ENCODE measurements around the gene BIN1. TPM values are rescaled to one million over a fixed set of nuclear protein-coding genes. Genes with fewer than 3 reads are reported as not detected.
"Not testable (repeated sequence)": the region's sequence is repeated elsewhere in the genome, so short reads cannot be mapped to it uniquely, and the experiment has no call there.

Gene BIN1
- total RNA-seq, 6 experiments from 2014 or later = 22.6 to 26.1 (median 23.5) TPM

DNA sequence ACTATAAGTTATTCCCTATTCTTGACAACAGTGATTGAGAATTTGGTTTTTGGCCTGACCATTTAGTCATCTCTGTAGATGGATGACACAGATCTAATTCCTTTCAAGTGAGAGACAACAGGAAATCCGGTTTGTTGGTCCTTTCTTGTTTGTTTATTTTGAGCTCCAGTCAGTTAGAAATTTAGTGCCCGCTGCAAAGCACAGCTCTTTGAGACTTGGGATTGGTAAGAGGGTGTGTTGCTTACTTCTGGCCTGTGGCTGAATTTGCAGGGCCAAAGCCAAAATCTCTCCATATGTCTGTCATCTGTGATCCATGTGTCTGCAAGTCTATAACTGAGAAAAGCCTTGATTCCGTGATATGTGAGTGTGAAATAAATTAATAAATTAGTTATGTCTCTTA, 74.3 kb downstream of the BIN1 start:
- H3K27me3 Mint-ChIP-seq (ENCODE audit: insufficient read depth) = peaks cover 3% of the 10 kb centered on the region; the same call in 1 of the 2 replicates
- H3K9me3 Mint-ChIP-seq = no peaks in the 10 kb centered on the region
- H3K4me3 Mint-ChIP-seq = no peak overlapping the region
- no peaks in the 10 kb centered on the region for H3K36me3 Mint-ChIP-seq (ENCODE audit: low read depth)
- peaks cover 13% of the 10 kb centered on the region for H3K4me1 Mint-ChIP-seq (ENCODE audit: low read depth)
- peak overlapping the region; percentile 30; the same call in 1 of the 2 replicates for H3K27ac Mint-ChIP-seq
- DNase-seq = peak; percentile 44
- TF ChIP-seq, protein P1, sequence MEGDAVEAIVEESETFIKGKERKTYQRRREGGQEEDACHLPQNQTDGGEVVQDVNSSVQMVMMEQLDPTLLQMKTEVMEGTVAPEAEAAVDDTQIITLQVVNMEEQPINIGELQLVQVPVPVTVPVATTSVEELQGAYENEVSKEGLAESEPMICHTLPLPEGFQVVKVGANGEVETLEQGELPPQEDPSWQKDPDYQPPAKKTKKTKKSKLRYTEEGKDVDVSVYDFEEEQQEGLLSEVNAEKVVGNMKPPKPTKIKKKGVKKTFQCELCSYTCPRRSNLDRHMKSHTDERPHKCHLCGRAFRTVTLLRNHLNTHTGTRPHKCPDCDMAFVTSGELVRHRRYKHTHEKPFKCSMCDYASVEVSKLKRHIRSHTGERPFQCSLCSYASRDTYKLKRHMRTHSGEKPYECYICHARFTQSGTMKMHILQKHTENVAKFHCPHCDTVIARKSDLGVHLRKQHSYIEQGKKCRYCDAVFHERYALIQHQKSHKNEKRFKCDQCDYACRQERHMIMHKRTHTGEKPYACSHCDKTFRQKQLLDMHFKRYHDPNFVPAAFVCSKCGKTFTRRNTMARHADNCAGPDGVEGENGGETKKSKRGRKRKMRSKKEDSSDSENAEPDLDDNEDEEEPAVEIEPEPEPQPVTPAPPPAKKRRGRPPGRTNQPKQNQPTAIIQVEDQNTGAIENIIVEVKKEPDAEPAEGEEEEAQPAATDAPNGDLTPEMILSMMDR (IDR thresholded peaks at IDR 0.05) = no peak

DNA sequence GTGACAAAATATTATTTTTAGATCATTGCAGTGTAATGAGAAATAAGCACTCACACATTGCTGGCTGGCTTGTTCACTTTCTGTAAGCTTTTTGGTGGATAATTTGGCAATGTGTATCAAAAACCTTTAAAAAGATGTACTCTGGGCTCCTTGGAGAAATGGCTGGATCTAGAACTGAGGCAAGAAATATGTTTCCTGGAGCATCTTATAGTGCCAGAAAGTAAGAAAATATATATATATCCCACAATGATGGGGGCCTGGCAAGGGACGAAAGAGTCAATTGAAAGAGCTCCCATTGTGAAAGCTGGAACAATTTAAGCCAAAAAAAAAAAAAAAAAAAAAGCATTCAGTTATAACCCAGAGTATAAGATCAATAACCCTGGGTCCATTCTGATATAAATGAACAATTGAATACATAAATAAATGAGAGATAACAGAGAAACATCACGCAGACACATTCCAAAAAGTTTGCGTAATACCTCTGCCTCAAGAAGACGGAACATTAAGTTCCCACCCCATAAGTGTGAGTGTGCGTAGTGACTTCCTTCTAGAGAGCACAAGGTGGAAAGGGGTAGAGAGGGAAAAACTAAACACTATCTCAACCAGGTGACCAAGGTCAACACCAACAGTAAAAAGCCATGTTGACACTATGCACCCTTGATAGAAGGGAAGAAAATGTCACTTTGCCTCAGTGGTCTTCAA, 77.5 kb downstream of the BIN1 start:
- Mint-ChIP-seq H3K27me3 (ENCODE audit: insufficient read depth) (peaks cover 14% of the 10 kb centered on the region), H3K4me3 (no peak overlapping the region), H3K4me1 (ENCODE audit: low read depth) (peaks cover 24% of the 10 kb centered on the region), H3K36me3 (ENCODE audit: low read depth) (no peaks in the 10 kb centered on the region), H3K27ac (no peak overlapping the region), H3K9me3 (no peaks in the 10 kb centered on the region)
- no peak for DNase-seq
- TF ChIP-seq, protein P1 (IDR thresholded peaks at IDR 0.05) = no peak

DNA sequence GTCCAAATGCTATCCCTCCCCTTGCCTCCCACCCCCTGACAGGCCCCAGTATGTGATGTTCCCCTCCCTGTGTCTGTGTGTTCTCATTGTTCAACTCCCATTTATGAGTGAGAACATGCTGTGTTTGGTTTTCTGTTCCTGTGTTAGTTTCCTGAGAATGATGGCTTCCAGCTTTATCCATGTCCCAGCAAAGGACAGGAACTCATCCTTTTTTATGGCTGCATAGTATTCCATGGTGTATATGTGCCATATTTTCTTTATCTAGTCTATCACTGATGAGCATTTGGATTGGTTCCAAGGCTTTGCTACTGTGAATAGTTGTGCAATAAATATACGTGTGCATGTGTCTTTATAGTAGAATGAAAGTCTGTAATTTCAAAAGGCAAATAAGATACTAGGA, 78.2 kb downstream of the BIN1 start:
- not testable (repeated sequence) for DNase-seq

DNA sequence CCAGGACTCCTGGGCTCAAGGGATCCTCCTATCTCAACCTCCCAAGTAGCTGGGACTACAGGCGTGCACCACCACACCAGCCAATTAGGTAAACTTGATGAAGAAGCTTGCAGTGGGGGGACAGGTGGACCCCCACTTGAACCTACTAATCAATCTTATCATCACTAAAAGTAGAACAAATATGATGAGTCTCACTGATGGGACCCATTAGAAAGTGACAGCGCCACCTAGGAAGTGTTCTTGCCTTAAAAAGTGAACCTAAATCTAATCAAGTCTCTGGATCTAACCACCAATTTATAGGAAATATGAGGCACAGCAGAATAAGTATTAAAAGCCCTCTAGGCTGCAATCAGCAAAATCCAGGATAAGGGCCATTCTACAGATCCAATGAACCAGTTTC, 79.2 kb downstream of the BIN1 start:
- Mint-ChIP-seq H3K4me1 (ENCODE audit: low read depth) (peaks cover 24% of the 10 kb centered on the region), H3K9me3 (no peaks in the 10 kb centered on the region), H3K27me3 (ENCODE audit: insufficient read depth) (peaks cover 21% of the 10 kb centered on the region), H3K27ac (no peak overlapping the region), H3K36me3 (ENCODE audit: low read depth) (no peaks in the 10 kb centered on the region), H3K4me3 (no peak overlapping the region)
- no peak for DNase-seq
- TF ChIP-seq, protein P1 (IDR thresholded peaks at IDR 0.05) = peak; percentile 62

More for the DNA sequence above, 78.2 kb downstream of the BIN1 start:
- H3K4me3 Mint-ChIP-seq; H3K36me3 Mint-ChIP-seq (ENCODE audit: low read depth); H3K27ac Mint-ChIP-seq; H3K9me3 Mint-ChIP-seq: not testable (repeated sequence)
- Mint-ChIP-seq H3K27me3 (ENCODE audit: insufficient read depth) (peaks cover 16% of the 10 kb centered on the region), H3K4me1 (ENCODE audit: low read depth) (peaks cover 27% of the 10 kb centered on the region)

DNA sequence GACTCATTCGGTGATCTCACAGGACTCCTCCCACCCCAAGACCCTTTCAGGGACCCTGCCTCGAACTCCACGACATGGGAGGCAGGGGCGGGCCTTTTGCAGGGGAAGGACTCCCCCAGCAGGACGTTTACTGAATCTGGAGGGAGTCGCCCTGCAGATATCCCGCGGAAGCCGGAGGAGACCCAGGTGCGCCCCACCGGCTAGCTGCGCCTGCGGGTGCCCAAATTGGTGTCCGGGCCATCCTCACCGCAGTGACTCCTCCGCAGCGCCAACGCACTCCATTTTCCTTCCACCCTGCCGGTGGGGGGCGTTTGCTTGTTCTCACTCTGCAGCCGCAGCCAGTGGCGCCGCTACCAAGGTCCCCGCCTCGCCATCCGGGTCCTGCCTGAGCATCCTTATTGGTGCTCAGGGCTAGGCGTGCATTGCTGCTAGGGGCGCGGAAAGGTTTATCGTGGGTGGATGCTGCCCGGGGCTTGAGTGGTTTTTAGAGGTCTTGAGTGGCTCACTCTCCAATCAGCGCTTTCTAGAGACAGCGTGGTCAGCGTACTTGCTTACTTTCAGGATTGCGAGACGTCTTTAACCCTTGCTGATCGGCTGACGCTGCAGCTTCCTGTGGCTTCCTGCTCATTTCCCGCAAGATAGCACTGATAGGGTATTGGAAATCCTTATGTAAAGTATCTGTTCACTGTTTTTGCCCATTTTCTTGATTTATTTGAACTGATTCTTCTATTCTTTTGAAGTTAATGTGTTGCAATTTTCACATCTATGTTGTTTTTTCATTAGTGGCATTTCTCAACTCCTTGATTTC, 81.4 kb downstream of the BIN1 start:
- H3K36me3 Mint-ChIP-seq (ENCODE audit: low read depth) = no peaks in the 10 kb centered on the region
- H3K9me3 Mint-ChIP-seq = no peaks in the 10 kb centered on the region
- DNase-seq = peak; percentile 79
- peaks cover 14% of the 10 kb centered on the region for H3K4me1 Mint-ChIP-seq (ENCODE audit: low read depth)
- TF ChIP-seq, protein P1 (IDR thresholded peaks at IDR 0.05) = peak; percentile 73
- H3K27me3 Mint-ChIP-seq (ENCODE audit: insufficient read depth) = peaks cover 19% of the 10 kb centered on the region
- peak overlapping the region; percentile 90 for H3K4me3 Mint-ChIP-seq
- no peak overlapping the region for H3K27ac Mint-ChIP-seq

All from HFFc6 (cell line).